K562 (cell line): ENCODE measurements around the gene TNFSF11. TPM values are rescaled to one million over a fixed set of nuclear protein-coding genes. Genes with fewer than 3 reads are reported as not detected.

Experiments used
- ZBTB49 ChIP-seq: sonication (generic); formaldehyde crosslinking; IDR thresholded peaks from 2 replicates; pipeline ENCODE4 v1.8.0; 2022; ENCODE audit warnings: missing genetic modification reagents, mild to moderate bottlenecking, borderline replicate concordance
- ZNF518B ChIP-seq: fragments of 250-450 bp; sonication (Bioruptor Pico); IDR thresholded peaks from 2 replicates; pipeline ENCODE4 v1.5.0; 2021; ENCODE audit warnings: mild to moderate bottlenecking, moderate library complexity
- polyA plus RNA-seq, 8 experiments: library from polyadenylated mRNA; depleted of rRNA in 4 of 8; stranded (reverse) in 5 of 8; unstranded in 3 of 8; fragments of >200 nt; fragmentation: Nextera tagmentation in 2 of 8; fragmentation: Illumina TruSeq in 1 of 8; extraction: Ambion mirVana in 2 of 8; extraction: Trizol in 1 of 8; gene quantifications; 2 replicates each; pipeline versions ENCODE4 v1.2.1 to v1.2.3, GENCODE V29; 2011 to 2014; ENCODE audit warnings: inconsistent platforms in 1 of 8, missing spikeins in 1 of 8
- total RNA-seq, 7 experiments: library from RNA; depleted of rRNA in 6 of 7; stranded (reverse); fragments of >200 nt in 6 of 7; fragmentation: Illumina TruSeq in 2 of 7; extraction: Trizol in 2 of 7; gene quantifications; 2 replicates each; pipeline versions ENCODE4 v1.2.1 to v1.2.3, GENCODE V29; 2011 to 2021; ENCODE audit warnings: low replicate concordance in 1 of 7

The TNFSF11 gene
- total and polyA plus RNA-seq, 9 of the 15 experiments (the other 6 are each of a cell fraction or from before 2014, with no cell fraction given), result not detected

- TF ChIP-seq ZNF518B (CRISPR knock-in tag), result no peak
- TF ChIP-seq ZBTB49 (CRISPR knock-in tag), result no peak
- TF ChIP-seq, all 486 proteins: peak for 0
Observed at GRCh38 chr13:42592915-42593900, 19.3 kb downstream of the TNFSF11 start (continued).
